GM23338 (cell line): ENCODE results near the gene COPB1. TPM values are rescaled to one million over a fixed set of nuclear protein-coding genes. Genes with fewer than 3 reads are reported as not detected.

Experiments
- ATAC-seq: fragments of 200-7000 bp; cut with Tn5 transposase; 3 replicates; pipeline ENCODE4 v1.9.1; 2020
- DNase-seq: peaks from one replicate; pipeline ENCODE4 v3.0.0-alpha.2; 2015; ENCODE audit warnings: low spot score
- H2AFZ ChIP-seq: fragments of 200-600 bp; sonication (generic); 2 replicates; pipeline ENCODE4 v1.8.0; 2016; ENCODE audit warnings: antibody characterized with exemption, mild to moderate bottlenecking, moderate library complexity
- H3F3A ChIP-seq: fragments of 200-600 bp; sonication (generic); replicated peaks from 2 replicates; pipeline ENCODE4 v1.8.0; 2017; ENCODE audit warnings: antibody characterized with exemption, mixed run types, low read depth
- H3K27ac ChIP-seq: fragments of 200-600 bp; sonication (generic); 2 replicates; pipeline ENCODE4 v1.6.1; 2016; ENCODE audit warnings: low read depth
- H3K27me3 ChIP-seq: fragments of 200-600 bp; sonication (generic); 2 replicates; pipeline ENCODE4 v1.8.0; 2016; ENCODE audit warnings: mild to moderate bottlenecking, mixed run types, moderate library complexity; ENCODE audit not compliant: insufficient read depth
- H3K36me3 ChIP-seq: fragments of 200-600 bp; sonication (generic); 2 replicates; pipeline ENCODE4 v1.8.0; 2016; ENCODE audit warnings: mild to moderate bottlenecking; ENCODE audit not compliant: insufficient read depth
- H3K4me1 ChIP-seq: fragments of 200-600 bp; sonication (generic); 2 replicates; pipeline ENCODE4 v1.8.0; 2016; ENCODE audit warnings: mild to moderate bottlenecking, moderate library complexity; ENCODE audit not compliant: insufficient read depth
- H3K4me2 ChIP-seq: fragments of 200-600 bp; sonication (generic); 2 replicates; pipeline ENCODE4 v1.7.1; 2017; ENCODE audit warnings: mixed run types
- H3K4me3 ChIP-seq: fragments of 200-600 bp; sonication (generic); 2 replicates; pipeline ENCODE4 v1.6.1; 2016; ENCODE audit warnings: mixed run types
- H3K79me2 ChIP-seq: fragments of 200-600 bp; sonication (generic); replicated peaks from 2 replicates; pipeline ENCODE4 v1.8.0; 2017; ENCODE audit warnings: mild to moderate bottlenecking; ENCODE audit not compliant: insufficient read depth
- H3K9me2 ChIP-seq: fragments of 200-600 bp; sonication (generic); 2 replicates; pipeline ENCODE4 v1.8.0; 2017; ENCODE audit not compliant: insufficient read depth
- H4K20me1 ChIP-seq: fragments of 200-600 bp; sonication (generic); replicated peaks from 2 replicates; pipeline ENCODE4 v1.8.0; 2017; ENCODE audit warnings: mild to moderate bottlenecking; ENCODE audit not compliant: insufficient read depth
- H3K27ac Mint-ChIP-seq: 2 replicates; pipeline ENCODE4 v1.8.0; 2020; ENCODE audit warnings: inconsistent platforms, mild to moderate bottlenecking, moderate library complexity, mixed read lengths
- H3K27me3 Mint-ChIP-seq: 3 replicates; pipeline ENCODE4 v1.8.0; 2022; ENCODE audit warnings: low read depth, mild to moderate bottlenecking, moderate library complexity, mixed read lengths, inconsistent platforms; ENCODE audit not compliant: insufficient read depth, poor library complexity
- H3K36me3 Mint-ChIP-seq: 3 replicates; pipeline ENCODE4 v1.8.0; 2021; ENCODE audit warnings: low read depth, mild to moderate bottlenecking, inconsistent platforms, moderate library complexity, mixed read lengths
- H3K4me1 Mint-ChIP-seq: 3 replicates; pipeline ENCODE4 v1.8.0; 2020; ENCODE audit warnings: mild to moderate bottlenecking, inconsistent platforms, mixed read lengths
- H3K4me3 Mint-ChIP-seq: 3 replicates; pipeline ENCODE4 v1.8.0; 2021; ENCODE audit warnings: moderate library complexity, mild to moderate bottlenecking, inconsistent platforms, mixed read lengths
- H3K9me3 Mint-ChIP-seq: 3 replicates; pipeline ENCODE4 v1.8.0; 2020; ENCODE audit warnings: moderate library complexity, mild to moderate bottlenecking, inconsistent platforms, mixed read lengths
- CREB1 ChIP-seq: fragments of 250-450 bp; sonication (Bioruptor Pico); IDR thresholded peaks from 2 replicates; pipeline ENCODE4 v1.5.0; 2020; ENCODE audit warnings: low read depth, mild to moderate bottlenecking, moderate library complexity
- CTCF ChIP-seq, 2 experiments: fragments of 200-600 bp in 1 of 2; sonication (generic) in 1 of 2; conservative IDR thresholded peaks; 2 replicates each; pipeline versions ENCODE4 v1.5.1 to v1.6.1; 2016 to 2017; ENCODE audit warnings: antibody characterized with exemption in 2 of 2, low read depth in 2 of 2, mild to moderate bottlenecking in 2 of 2, moderate library complexity in 1 of 2
- EZH2phosphoT487 ChIP-seq: fragments of 200-600 bp; sonication (generic); IDR thresholded peaks from one replicate; pipeline ENCODE4 v1.8.1; 2018; ENCODE audit warnings: antibody characterized with exemption; ENCODE audit not compliant: unreplicated experiment
- JUNB ChIP-seq: IDR thresholded peaks from one replicate; pipeline ENCODE4 v1.6.1; 2016; ENCODE audit warnings: antibody characterized with exemption; ENCODE audit not compliant: unreplicated experiment
- NANOG ChIP-seq: IDR thresholded peaks from 2 replicates; pipeline ENCODE4 v1.6.1; 2016; ENCODE audit warnings: antibody characterized with exemption, borderline replicate concordance
- POLR2AphosphoS5 ChIP-seq: IDR thresholded peaks from 2 replicates; pipeline ENCODE4 v1.6.1; 2016; ENCODE audit warnings: antibody characterized with exemption, low read depth
- REST ChIP-seq: IDR thresholded peaks from one replicate; pipeline ENCODE4 v1.6.1; 2018; ENCODE audit warnings: antibody characterized with exemption; ENCODE audit not compliant: unreplicated experiment
- STAT1 ChIP-seq: IDR thresholded peaks from one replicate; pipeline ENCODE4 v1.6.1; 2016; ENCODE audit warnings: antibody characterized with exemption; ENCODE audit not compliant: unreplicated experiment
- ZNF114 ChIP-seq: fragments of 250-450 bp; sonication (Bioruptor Pico); IDR thresholded peaks from 2 replicates; pipeline ENCODE4 v1.5.0; 2020; ENCODE audit warnings: mild to moderate bottlenecking, moderate library complexity
- ZNF331 ChIP-seq: fragments of 250-450 bp; sonication (Bioruptor Pico); IDR thresholded peaks from 2 replicates; pipeline ENCODE4 v1.5.0; 2020; ENCODE audit warnings: low read depth, mild to moderate bottlenecking, moderate library complexity
- polyA plus RNA-seq: library from polyadenylated mRNA; unstranded; fragments of >200 nt; fragmentation: Nextera tagmentation; extraction: Ambion mirVana; gene quantifications from 2 replicates; pipeline ENCODE4 v1.2.1, GENCODE V29; 2016
- total RNA-seq: library from RNA; depleted of rRNA; stranded (reverse); fragments of >200 nt; shearing (Covaris generic); gene quantifications from 2 replicates; pipeline ENCODE4 v1.2.3, GENCODE V29; 2014

The COPB1 gene
- total and polyA plus RNA-seq, 2 experiments from 2014 or later = 42.3 to 104 TPM

GRCh38 chr11:14455648-14456430 is 43.8 kb downstream of the COPB1 start:
- Mint-ChIP-seq H3K4me3 (no peak overlapping the region), H3K27ac (no peak overlapping the region), H3K9me3 (no peaks in the 10 kb centered on the region), H3K36me3 (peaks cover 34% of the 10 kb centered on the region), H3K4me1 (no peaks in the 10 kb centered on the region), H3K27me3 (no peaks in the 10 kb centered on the region)
- peaks cover 8% of the 10 kb centered on the region for H3F3A ChIP-seq
- DNase-seq (no peak), ATAC-seq (no peak)
- H3K4me3 ChIP-seq = no peak overlapping the region
- H2AFZ ChIP-seq = no peak overlapping the region
- H3K27ac ChIP-seq = peak overlapping the region; percentile 17; the same call in 1 of the 2 replicates
- no peak overlapping the region for H3K4me2 ChIP-seq
- no peaks in the 10 kb centered on the region for H4K20me1 ChIP-seq
- no peaks in the 10 kb centered on the region for H3K4me1 ChIP-seq
- TF ChIP-seq CREB1 (CRISPR knock-in tag) = no peak
- TF ChIP-seq REST = no peak
- no peak for TF ChIP-seq EZH2phosphoT487
- no peak for TF ChIP-seq CTCF (conservative IDR thresholded peaks at IDR 0.05; ENCODE audit: low read depth in 2 of 2)
- TF ChIP-seq POLR2AphosphoS5 = no peak
- TF ChIP-seq ZNF114 (CRISPR knock-in tag) = no peak
- TF ChIP-seq JUNB = no peak
- TF ChIP-seq ZNF331 (CRISPR knock-in tag) = no peak
- TF ChIP-seq NANOG = no peak
- no peak for TF ChIP-seq STAT1
- no peaks in the 10 kb centered on the region for H3K27me3 ChIP-seq
- peaks cover 13% of the 10 kb centered on the region; the same call in 1 of the 2 replicates for H3K36me3 ChIP-seq
- no peaks in the 10 kb centered on the region for H3K79me2 ChIP-seq
- H3K9me2 ChIP-seq = no peaks in the 10 kb centered on the region
